NCI-H446 (cell line): ENCODE data around the gene GLYR1.

Experiments used
- DNase-seq, 2 experiments: peaks; one replicate each; lab custom pipeline; 2025; lab: John Stamatoyannopoulos, UW

The GLYR1 gene

GRCh38 chr16:4765511-4766474 lies 81.3 kb downstream of the GLYR1 start:
- no peak for DNase-seq

- DNase-seq, result no peak
Observed at GRCh38 chr16:4763791-4764190, 83.3 kb downstream of the GLYR1 start.

DNA sequence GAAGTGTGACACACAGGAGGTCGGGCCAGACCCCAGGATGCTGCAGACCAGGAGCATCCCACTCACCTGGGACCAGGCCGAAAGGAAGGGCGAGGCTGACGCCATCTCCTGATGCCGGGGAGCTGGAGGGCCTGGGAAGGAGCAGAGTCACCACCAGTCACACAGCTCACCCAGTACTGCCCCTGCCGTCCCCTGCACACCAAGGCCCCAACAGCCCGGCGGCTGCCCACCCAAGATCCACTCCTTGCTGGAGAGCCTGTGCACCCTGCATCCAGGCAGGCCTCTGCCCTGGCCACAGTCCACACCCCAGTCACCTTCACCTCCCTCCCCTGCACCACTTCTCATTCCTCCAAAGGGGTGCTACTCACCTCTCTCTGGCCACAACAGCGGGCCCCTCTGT lies 84.9 kb downstream of the GLYR1 start:
- DNase-seq, result no peak

- DNase-seq, result no peak
Observed at GRCh38 chr16:4760221-4760910, 86.7 kb downstream of the GLYR1 start.

- DNase-seq, result no peak
Observed at GRCh38 chr16:4755687-4756086, 91.4 kb downstream of the GLYR1 start.

DNA sequence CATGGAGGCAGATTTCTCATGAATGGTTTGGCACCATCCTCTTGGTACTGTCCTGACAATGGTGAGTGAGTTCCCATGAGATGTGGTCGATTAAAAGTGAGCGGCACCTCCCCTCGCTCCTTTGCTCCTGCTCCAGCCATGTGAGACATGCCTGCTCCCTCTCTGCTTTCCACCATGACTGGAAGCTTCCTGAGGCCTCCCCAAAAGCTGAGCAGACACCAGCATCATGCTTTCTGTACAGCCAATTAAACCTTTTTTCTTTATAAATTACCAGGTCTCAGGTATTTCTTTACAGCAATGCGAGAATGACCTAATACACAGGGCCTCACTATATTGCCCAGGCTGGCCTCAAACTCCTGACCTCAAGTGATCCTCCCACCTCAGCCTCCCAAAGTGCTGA lies 92.2 kb downstream of the GLYR1 start:
- DNase-seq, result no peak

DNA sequence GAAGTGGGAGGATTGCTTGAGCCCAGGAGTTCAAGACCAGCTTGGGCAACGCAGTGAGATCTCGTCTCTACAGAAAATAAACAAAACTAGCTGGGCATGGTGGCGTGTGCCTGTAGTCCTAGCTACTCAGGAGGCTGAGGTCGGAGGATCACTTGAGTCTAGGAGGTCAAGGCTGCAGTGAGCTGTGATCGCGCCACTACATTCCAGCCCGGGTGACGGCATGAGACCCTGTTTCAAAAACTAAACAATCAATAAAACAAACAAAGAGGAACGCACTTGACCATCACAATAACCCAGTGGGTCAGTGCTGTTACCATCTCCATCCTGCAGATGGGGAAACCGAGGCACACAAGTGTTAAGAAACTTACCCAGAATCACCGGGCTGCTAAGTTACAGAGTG lies 93.9 kb downstream of the GLYR1 start:
- DNase-seq, result no peak
